CD4-positive, alpha-beta T cell (primary cell): Measurements from ENCODE around the gene HM13. TPM values are rescaled to one million over a fixed set of nuclear protein-coding genes. Genes with fewer than 3 reads are reported as not detected.

Experiments used
- ATAC-seq: fragments of 200-7000 bp; cut with Tn5 transposase; one replicate; pipeline ENCODE4 v1.10.0; 2022; ENCODE audit warnings: mild to moderate bottlenecking; ENCODE audit not compliant: poor library complexity
- CTCF ChIA-PET: fragments of 350-600 bp; sonication (Branson Sonifier 250); formaldehyde crosslinking; loops from one replicate; lab custom pipeline; 2021; ENCODE audit warnings: antibody characterized with exemption, inconsistent platforms; lab: Charles Lee
- POLR2A ChIA-PET: fragments of 350-600 bp; sonication (Branson Sonifier 250); formaldehyde crosslinking; loops from one replicate; lab custom pipeline; 2021; ENCODE audit warnings: antibody characterized with exemption, inconsistent platforms; lab: Charles Lee
- DNase-seq, 14 experiments: peaks; one replicate each; pipeline ENCODE4 v3.0.0-alpha.2; 2013 to 2020; ENCODE audit warnings: mixed read lengths in 2 of 14
- H3K27ac ChIP-seq, 2 donors: one replicate each; pipeline versions ENCODE4 v1.5.1 to v1.7.0; 2013; ENCODE audit warnings: low read length in 2 of 2, low read depth in 1 of 2, mild to moderate bottlenecking in 1 of 2
- H3K27me3 ChIP-seq, 2 experiments: 1 replicate in 1 of 2; 2 replicates in 1 of 2; pipeline versions ENCODE4 v1.6.1 to v1.7.0; 2013; ENCODE audit warnings: low read length in 2 of 2, control low read depth in 1 of 2, mild to moderate bottlenecking in 1 of 2, moderate library complexity in 1 of 2; ENCODE audit not compliant: insufficient read depth in 2 of 2, control insufficient read depth in 1 of 2
- H3K36me3 ChIP-seq: one replicate; pipeline ENCODE4 v1.6.1; 2013; ENCODE audit warnings: low read length, control low read depth; ENCODE audit not compliant: insufficient read depth
- H3K4me1 ChIP-seq: one replicate; pipeline ENCODE4 v1.6.1; 2013; ENCODE audit warnings: low read length, control low read depth; ENCODE audit not compliant: insufficient read depth
- H3K4me3 ChIP-seq: one replicate; pipeline ENCODE4 v1.5.1; 2013; ENCODE audit warnings: mild to moderate bottlenecking, low read length, moderate library complexity
- H3K9me3 ChIP-seq, 2 experiments: 1 replicate in 1 of 2; 2 replicates in 1 of 2; pipeline versions ENCODE4 v1.6.1 to v1.7.0; 2013; ENCODE audit warnings: low read length in 2 of 2, mild to moderate bottlenecking in 2 of 2, control low read depth in 1 of 2, moderate library complexity in 1 of 2; ENCODE audit not compliant: control insufficient read depth in 1 of 2, insufficient read depth in 1 of 2
- H3K27ac Mint-ChIP-seq: one replicate; pipeline ENCODE4 v1.8.0; 2020; ENCODE audit warnings: mixed read lengths
- H3K27me3 Mint-ChIP-seq: one replicate; pipeline ENCODE4 v1.8.0; 2021; ENCODE audit warnings: mixed read lengths
- H3K36me3 Mint-ChIP-seq: one replicate; pipeline ENCODE4 v1.8.0; 2021; ENCODE audit warnings: low read depth, mixed read lengths
- H3K4me1 Mint-ChIP-seq: one replicate; pipeline ENCODE4 v1.8.0; 2021; ENCODE audit warnings: low read depth, mixed read lengths
- H3K4me3 Mint-ChIP-seq: one replicate; pipeline ENCODE4 v1.8.0; 2020; ENCODE audit warnings: mild to moderate bottlenecking, mixed read lengths
- H3K9me3 Mint-ChIP-seq: one replicate; pipeline ENCODE4 v1.8.0; 2020; ENCODE audit warnings: mixed read lengths
- intact Hi-C, 2 experiments: fragments of 100-400 bp; cut with DNase I in 1 of 2; cut with micrococcal nuclease in 1 of 2; formaldehyde crosslinking; loops; one replicate each; pipeline versions ENCODE4 v1.15.1 to v1.9.0; 2023 to 2025; cut with DNase I, micrococcal nuclease
- total RNA-seq, 174 experiments: library from RNA in 2 of 174; stranded (reverse) in 2 of 174; gene quantifications; one replicate each; pipeline ENCODE4 v1.2.3 and lab custom pipeline; 2021 to 2026
- TF ChIP-seq, protein P1 (sequence below): fragments of 200-600 bp; IDR thresholded peaks from one replicate; pipeline ENCODE4 v1.8.0; 2022; ENCODE audit warnings: antibody characterized with exemption, mild to moderate bottlenecking

The HM13 gene
- total RNA-seq, 2 experiments from 2014 or later, result 97.8 to 113 TPM

DNA sequence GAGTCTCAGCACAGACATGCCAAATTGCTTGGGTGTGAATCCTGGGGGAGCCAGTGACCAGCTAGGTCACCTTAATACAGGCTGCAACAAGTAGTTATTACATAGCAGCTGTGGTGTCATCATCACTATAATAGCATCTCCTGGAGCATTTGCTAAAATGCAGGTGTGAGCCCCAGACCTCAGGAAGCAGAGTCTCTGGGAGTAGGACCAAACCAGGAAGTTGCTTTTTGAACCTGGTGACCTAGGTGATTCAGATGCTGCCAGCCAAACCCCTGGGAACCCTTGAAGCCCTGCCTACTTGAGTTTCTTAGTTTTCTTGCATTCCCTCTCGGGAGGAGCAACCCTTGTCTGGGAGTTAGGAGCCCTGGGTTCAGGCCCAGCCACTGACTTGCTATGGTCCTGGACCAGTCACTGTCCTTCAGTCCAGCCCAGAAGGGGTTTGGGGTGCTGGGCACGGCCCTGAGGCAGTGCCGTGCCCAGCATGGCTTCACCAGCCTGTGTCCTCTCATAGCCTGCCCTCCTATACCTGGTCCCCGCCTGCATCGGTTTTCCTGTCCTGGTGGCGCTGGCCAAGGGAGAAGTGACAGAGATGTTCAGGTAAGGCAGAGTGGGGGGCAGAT lies 51.6 kb downstream of the HM13 start:
- H3K36me3 Mint-ChIP-seq, result peaks cover 64% of the 10 kb centered on the region
- CTCF ChIA-PET, result interaction anchor here (16.9 kb wide), 1 partner anchor 45 kb away, joined by 347 read pairs; no protein-coding TSS in a partner anchor
- intact Hi-C loops, result no loop called here
- Histone ChIP-seq H3K4me1 (peaks cover 15% of the 10 kb centered on the region), H3K27ac (no peak overlapping the region), H3K9me3 (no peaks in the 10 kb centered on the region), H3K27me3 (no peaks in the 10 kb centered on the region), H3K36me3 (peaks cover 61% of the 10 kb centered on the region), H3K4me3 (no peak overlapping the region)
- no peaks in the 10 kb centered on the region for H3K27me3 Mint-ChIP-seq
- DNase-seq, result no peak
- H3K4me1 Mint-ChIP-seq, result peaks cover 13% of the 10 kb centered on the region
- ATAC-seq, result no peak
- H3K4me3 Mint-ChIP-seq, result no peak overlapping the region
- POLR2A ChIA-PET, result no interaction called here
- no peak overlapping the region for H3K27ac Mint-ChIP-seq
- TF ChIP-seq, protein P1, sequence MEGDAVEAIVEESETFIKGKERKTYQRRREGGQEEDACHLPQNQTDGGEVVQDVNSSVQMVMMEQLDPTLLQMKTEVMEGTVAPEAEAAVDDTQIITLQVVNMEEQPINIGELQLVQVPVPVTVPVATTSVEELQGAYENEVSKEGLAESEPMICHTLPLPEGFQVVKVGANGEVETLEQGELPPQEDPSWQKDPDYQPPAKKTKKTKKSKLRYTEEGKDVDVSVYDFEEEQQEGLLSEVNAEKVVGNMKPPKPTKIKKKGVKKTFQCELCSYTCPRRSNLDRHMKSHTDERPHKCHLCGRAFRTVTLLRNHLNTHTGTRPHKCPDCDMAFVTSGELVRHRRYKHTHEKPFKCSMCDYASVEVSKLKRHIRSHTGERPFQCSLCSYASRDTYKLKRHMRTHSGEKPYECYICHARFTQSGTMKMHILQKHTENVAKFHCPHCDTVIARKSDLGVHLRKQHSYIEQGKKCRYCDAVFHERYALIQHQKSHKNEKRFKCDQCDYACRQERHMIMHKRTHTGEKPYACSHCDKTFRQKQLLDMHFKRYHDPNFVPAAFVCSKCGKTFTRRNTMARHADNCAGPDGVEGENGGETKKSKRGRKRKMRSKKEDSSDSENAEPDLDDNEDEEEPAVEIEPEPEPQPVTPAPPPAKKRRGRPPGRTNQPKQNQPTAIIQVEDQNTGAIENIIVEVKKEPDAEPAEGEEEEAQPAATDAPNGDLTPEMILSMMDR, result no peak
- H3K9me3 Mint-ChIP-seq, result no peaks in the 10 kb centered on the region

DNA sequence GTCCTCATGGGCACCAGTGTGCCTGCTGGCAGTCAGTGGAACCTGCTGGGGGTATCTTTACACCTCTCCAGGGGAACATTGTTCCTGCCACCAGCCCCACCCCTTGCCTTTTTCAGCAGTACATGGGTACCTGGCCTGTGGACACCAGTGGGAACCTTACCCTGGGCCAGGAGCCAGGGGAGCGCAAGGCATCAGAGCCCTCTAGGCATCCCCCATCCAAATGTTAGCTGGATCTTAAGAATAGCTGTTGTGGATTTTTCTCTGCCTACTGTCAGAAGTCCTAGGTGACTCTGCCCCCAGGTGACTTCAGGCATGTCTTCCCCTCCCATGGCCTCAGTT lies 52.0 kb downstream of the HM13 start:
- ChIA-PET CTCF (interaction anchor here (1.9 to 16.9 kb wide), 2 partner anchors 9 to 45 kb away, joined by 12 to 347 read pairs; no protein-coding TSS in a partner anchor), POLR2A (interaction anchor here (1.3 to 4.6 kb wide), 2 partner anchors 39 to 47 kb away, joined by 6 to 26 read pairs; partner anchors contain the start of gene ID1)
- Histone ChIP-seq H3K36me3 (peaks cover 56% of the 10 kb centered on the region), H3K4me3 (no peak overlapping the region), H3K27me3 (no peaks in the 10 kb centered on the region), H3K9me3 (no peaks in the 10 kb centered on the region), H3K27ac (no peak overlapping the region), H3K4me1 (peaks cover 15% of the 10 kb centered on the region)
- TF ChIP-seq, protein P1, result no peak
- intact Hi-C loops, result no loop called here
- no peaks in the 10 kb centered on the region for H3K27me3 Mint-ChIP-seq
- no peak for ATAC-seq
- DNase-seq, result no peak
- peaks cover 59% of the 10 kb centered on the region for H3K36me3 Mint-ChIP-seq
- no peak overlapping the region for H3K4me3 Mint-ChIP-seq
- peaks cover 13% of the 10 kb centered on the region for H3K4me1 Mint-ChIP-seq
- H3K9me3 Mint-ChIP-seq, result no peaks in the 10 kb centered on the region
- no peak overlapping the region for H3K27ac Mint-ChIP-seq

DNA sequence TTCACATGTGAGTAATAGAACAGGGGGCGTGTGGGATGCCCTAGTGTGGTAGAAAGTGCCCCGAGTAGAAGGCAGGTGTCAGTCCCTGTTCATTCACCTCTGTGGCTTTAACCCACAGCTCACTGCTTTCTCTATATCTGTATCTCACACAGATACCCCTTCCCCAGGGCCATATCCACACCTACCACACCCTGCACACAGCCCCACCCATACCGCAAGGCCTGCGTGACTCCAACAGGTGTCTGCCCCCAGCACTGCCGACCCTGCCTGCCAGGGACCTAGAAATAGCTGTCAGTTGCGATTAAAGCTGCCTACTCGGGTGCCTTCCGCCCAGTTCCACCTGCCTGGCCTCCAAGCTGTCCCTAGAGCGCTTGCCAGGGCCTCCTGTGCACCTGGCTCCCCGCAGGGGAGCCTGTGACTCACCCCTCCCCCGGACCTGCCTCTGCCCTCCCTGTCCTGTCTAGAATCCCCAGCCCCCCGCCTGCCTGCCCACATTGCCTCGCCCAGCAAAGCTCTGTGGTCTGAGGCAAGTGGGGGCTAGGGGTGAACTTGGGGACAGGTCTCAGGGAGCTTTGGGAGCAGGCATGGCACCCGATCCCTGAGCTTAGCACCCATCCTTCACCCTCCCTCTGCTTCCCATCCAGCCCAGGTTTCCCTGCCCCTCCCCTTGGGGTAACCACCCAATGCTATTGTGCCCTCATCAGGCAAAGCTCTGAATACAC lies 52.6 kb downstream of the HM13 start:
- Mint-ChIP-seq H3K4me3 (no peak overlapping the region), H3K27ac (peak overlapping the region; percentile 58), H3K9me3 (no peaks in the 10 kb centered on the region), H3K27me3 (no peaks in the 10 kb centered on the region), H3K36me3 (peaks cover 54% of the 10 kb centered on the region), H3K4me1 (peaks cover 13% of the 10 kb centered on the region)
- ChIA-PET CTCF (interaction anchor here (1.9 to 16.9 kb wide), 3 partner anchors 9 to 44 kb away, joined by 12 to 347 read pairs (median 18); partner anchors contain the start of gene ID1), POLR2A (interaction anchor here (1.3 to 4.6 kb wide), 3 partner anchors 30 to 46 kb away, joined by 5 to 26 read pairs (median 6); partner anchors contain the start of gene ID1)
- Histone ChIP-seq H3K4me3 (no peak overlapping the region), H3K27ac (no peak overlapping the region), H3K36me3 (peaks cover 51% of the 10 kb centered on the region), H3K27me3 (no peaks in the 10 kb centered on the region), H3K9me3 (no peaks in the 10 kb centered on the region), H3K4me1 (peaks cover 15% of the 10 kb centered on the region)
- TF ChIP-seq, protein P1, result no peak
- DNase-seq (peak in 1 of 14 experiments; percentile 22), ATAC-seq (no peak)
- intact Hi-C loops, result no loop called here
